ENCODE results near the gene TMED1.
"Not testable (repeated sequence)": the region's sequence is repeated elsewhere in the genome, so short reads cannot be mapped to it uniquely, and the experiment has no call there.

The TMED1 gene

GRCh38 chr19:10861103-10861651, 25.2 kb upstream of the TMED1 start:
- DNase-seq: no peak

- DNase-seq: no peak
These were observed 22.3 kb upstream of the TMED1 start for GRCh38 chr19:10858204-10858828.

GRCh38 chr19:10856899-10857298, 20.9 kb upstream of the TMED1 start:
- DNase-seq: not testable (repeated sequence)

- DNase-seq: no peak
These were observed 20.0 kb upstream of the TMED1 start for GRCh38 chr19:10855879-10856522.

GRCh38 chr19:10854350-10855089, 18.5 kb upstream of the TMED1 start:
- no peak for DNase-seq

- DNase-seq: no peak
These were observed 16.9 kb upstream of the TMED1 start for GRCh38 chr19:10852941-10853340.

GRCh38 chr19:10852098-10852800, 16.2 kb upstream of the TMED1 start:
- no peak for DNase-seq

GRCh38 chr19:10850631-10851030, 14.6 kb upstream of the TMED1 start:
- DNase-seq: no peak

- DNase-seq: no peak
These were observed 12.3 kb upstream of the TMED1 start, which contains the start of gene C19orf38 for GRCh38 chr19:10848230-10848856. TSS of gene C19orf38 (plus strand) at chr19:10848415. CDS start at chr19:10848509, 94 bp downstream.

GRCh38 chr19:10846500-10847202, 10.6 kb upstream of the TMED1 start:
- no peak for DNase-seq

GRCh38 chr19:10842788-10843187, 6.8 kb upstream of the TMED1 start:
- DNase-seq: no peak

GRCh38 chr19:10839114-10840050, 3.4 kb upstream of the TMED1 start:
- DNase-seq: no peak

GRCh38 chr19:10838377-10838776, 2.4 kb upstream of the TMED1 start:
- DNase-seq: no peak

GRCh38 chr19:10837649-10838048, 1.6 kb upstream of the TMED1 start:
- DNase-seq: not testable (repeated sequence)

- DNase-seq: peak; percentile 87
These were observed 693 bp upstream of the TMED1 start for GRCh38 chr19:10836479-10837330.

- DNase-seq: no peak
These were observed 791 bp downstream of the TMED1 start for GRCh38 chr19:10835089-10835753.

- no peak for DNase-seq
These were observed 3.1 kb downstream of the TMED1 start for GRCh38 chr19:10832939-10833296.

GRCh38 chr19:10831987-10832938, 3.7 kb downstream of the TMED1 start:
- DNase-seq: no peak
